Central memory CD8-positive, alpha-beta T cell (primary cell): Measurements from ENCODE around the gene SBSN.

Experiments used
- ATAC-seq: fragments of 150-1000 bp; cut with Tn5 transposase; replicated peaks from 2 replicates; pipeline ENCODE4 v1.10.0; 2022; ENCODE audit warnings: mild to moderate bottlenecking, moderate FRiP score, moderate number of reproducible peaks; ENCODE audit not compliant: poor library complexity, severe bottlenecking; ENCODE audit errors: extremely low read depth
- DNase-seq, 2 donors: peaks; one replicate each; pipeline ENCODE4 v3.0.0; 2021; ENCODE audit warnings: low spot score in 2 of 2
- H3K27ac Mint-ChIP-seq: one replicate; pipeline ENCODE4 v1.8.0; 2022; ENCODE audit warnings: low read depth, mild to moderate bottlenecking, moderate library complexity, mixed read lengths
- H3K27me3 Mint-ChIP-seq: one replicate; pipeline ENCODE4 v1.8.0; 2022; ENCODE audit warnings: mixed read lengths
- H3K36me3 Mint-ChIP-seq: one replicate; pipeline ENCODE4 v1.8.0; 2022; ENCODE audit warnings: mild to moderate bottlenecking, moderate library complexity, mixed read lengths; ENCODE audit not compliant: insufficient read depth
- H3K4me1 Mint-ChIP-seq: one replicate; pipeline ENCODE4 v1.8.0; 2022; ENCODE audit warnings: mixed read lengths
- H3K4me3 Mint-ChIP-seq: one replicate; pipeline ENCODE4 v1.8.0; 2022; ENCODE audit warnings: mild to moderate bottlenecking, moderate library complexity, mixed read lengths
- H3K9me3 Mint-ChIP-seq: one replicate; pipeline ENCODE4 v1.8.0; 2022; ENCODE audit warnings: mixed read lengths

Gene SBSN

DNA sequence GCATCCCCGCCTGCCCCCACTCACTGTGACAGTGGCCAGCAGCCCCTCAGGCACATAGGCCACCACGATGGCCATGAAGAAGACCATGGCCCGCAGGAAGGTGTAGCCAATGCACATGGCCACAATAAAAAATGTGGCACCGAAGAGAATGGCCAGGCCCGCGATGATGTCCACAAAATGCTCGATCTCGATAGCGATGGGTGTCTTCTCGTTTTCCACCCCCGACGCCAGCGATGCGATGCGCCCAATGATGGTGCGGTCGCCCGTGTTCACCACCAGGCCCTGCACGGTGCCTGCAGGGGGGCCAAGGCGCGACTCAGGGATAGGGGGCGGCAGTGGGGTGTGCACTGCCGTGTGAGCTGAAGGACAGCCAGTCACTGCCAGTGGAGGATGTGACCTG is 31.7 kb upstream of the SBSN start:
- ATAC-seq (no peak), DNase-seq (no peak)
- no peak overlapping the region for H3K4me3 Mint-ChIP-seq
- H3K27ac Mint-ChIP-seq, result no peak overlapping the region
- H3K9me3 Mint-ChIP-seq, result no peaks in the 10 kb centered on the region
- peaks cover 51% of the 10 kb centered on the region for H3K27me3 Mint-ChIP-seq
- no peaks in the 10 kb centered on the region for H3K36me3 Mint-ChIP-seq
- peaks cover 5% of the 10 kb centered on the region for H3K4me1 Mint-ChIP-seq

DNA sequence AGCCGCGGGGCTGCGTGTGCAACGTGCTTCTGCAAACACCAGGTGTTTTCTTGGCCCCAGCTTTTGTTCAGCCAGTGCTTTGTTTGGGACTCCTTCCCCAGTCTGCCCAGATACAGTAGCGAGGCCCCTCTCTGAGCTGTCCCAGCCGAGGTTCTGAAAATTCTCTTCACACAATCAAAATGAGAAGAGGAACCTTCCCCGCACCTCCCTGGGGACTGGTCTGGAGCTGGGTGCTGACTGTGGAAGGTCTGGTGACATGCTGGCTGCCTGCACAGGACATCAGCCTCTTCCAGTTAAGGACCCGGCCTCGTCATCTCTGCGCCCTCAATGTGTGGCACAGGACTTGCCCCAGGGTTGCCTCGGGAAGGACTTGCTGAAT is 31.2 kb upstream of the SBSN start:
- H3K27ac Mint-ChIP-seq, result no peak overlapping the region
- peaks cover 5% of the 10 kb centered on the region for H3K4me1 Mint-ChIP-seq
- DNase-seq, result no peak
- peaks cover 47% of the 10 kb centered on the region for H3K27me3 Mint-ChIP-seq
- ATAC-seq, result no peak
- no peaks in the 10 kb centered on the region for H3K36me3 Mint-ChIP-seq
- H3K4me3 Mint-ChIP-seq, result no peak overlapping the region
- H3K9me3 Mint-ChIP-seq, result no peaks in the 10 kb centered on the region

DNA sequence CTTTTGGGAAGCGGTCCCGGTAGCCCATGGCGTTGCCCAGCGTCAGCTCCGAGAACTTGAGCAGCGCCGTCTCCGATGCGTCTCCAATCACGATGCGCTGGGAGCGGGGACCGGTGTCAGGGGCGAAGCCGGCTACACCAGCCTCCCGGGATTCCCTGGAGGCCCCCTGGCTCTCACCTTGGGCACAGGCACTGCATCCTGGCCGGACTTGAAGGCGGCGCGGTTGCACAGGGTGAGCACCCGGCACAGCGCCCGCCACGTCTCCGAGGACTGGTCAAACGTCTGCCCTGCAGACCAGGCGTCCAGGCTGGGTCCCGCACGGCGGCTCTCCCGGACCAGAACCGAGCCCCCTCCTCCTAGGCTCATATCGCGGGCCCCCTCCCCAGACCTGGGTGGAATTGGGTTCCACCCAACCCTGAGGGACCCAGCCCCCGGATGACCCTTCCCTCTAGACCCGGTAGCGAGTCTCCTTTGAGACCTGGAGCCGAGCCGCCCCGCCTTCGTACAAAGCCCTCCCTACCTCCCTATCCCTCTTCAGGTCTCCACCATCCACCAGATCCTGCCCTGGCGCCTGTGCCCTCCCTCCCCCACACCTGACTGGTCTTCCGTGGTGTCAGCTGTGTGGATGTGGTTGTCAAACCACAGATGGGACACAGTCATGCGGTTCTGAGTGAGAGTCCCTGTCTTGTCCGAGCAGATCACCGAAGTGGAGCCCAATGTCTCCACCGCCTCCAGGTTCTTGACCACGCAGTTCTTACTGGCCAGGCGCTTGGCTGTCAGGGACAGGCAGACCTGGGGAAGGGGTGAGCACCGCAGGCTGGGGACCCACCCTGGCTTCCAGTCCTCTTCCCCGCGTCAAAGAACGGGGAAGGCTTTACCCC is 30.5 kb upstream of the SBSN start:
- Mint-ChIP-seq H3K36me3 (no peaks in the 10 kb centered on the region), H3K4me3 (no peak overlapping the region), H3K27me3 (peaks cover 47% of the 10 kb centered on the region)

DNA sequence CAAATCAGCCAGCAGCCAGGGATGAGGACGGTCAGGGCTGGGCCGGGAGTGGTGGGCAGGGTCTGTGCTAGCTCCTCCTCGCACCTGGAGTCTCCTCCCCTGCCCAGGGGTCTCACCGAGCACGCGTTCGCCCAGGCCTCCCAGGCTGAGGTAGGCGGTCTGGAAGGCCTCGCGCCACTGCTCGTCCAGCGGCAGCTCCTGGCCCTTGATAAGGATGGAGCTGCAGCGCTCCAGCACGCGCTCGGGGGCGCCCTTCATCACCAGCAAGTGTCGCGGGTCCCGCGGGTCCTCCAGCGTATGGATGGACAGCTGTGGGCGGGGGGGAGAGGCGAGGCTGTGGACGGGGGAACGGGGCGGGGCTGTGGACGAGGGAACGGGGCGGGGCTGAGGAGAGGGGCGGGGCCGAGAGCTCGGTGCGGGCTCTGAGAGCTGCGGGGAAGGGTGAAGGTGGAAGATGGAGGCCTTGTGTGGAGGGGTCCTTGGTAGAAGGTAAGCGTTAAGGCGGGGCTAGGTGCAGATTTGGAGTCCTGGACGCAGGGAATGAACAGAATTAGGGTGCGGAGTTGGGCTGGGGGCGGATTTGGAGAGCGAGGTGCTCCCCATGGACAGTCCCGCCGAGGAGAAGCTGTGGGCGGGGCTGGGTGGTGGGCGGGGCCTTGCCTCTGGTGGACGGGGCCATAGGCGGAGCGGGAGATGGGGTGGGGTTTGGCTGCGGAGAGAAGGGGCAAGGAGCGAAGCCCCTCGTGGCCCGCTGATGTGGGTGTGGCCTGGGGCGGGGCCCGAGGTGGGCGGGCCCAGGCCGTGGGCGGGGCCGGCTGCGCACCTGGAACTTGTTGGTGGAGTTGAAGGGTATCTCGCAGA is 29.7 kb upstream of the SBSN start:
- DNase-seq (no peak), ATAC-seq (no peak)
- Mint-ChIP-seq H3K36me3 (peaks cover 2% of the 10 kb centered on the region), H3K4me3 (peak overlapping the region; percentile 58), H3K27ac (no peak overlapping the region), H3K27me3 (peaks cover 38% of the 10 kb centered on the region), H3K9me3 (no peaks in the 10 kb centered on the region), H3K4me1 (peaks cover 5% of the 10 kb centered on the region)

More for the DNA sequence above, 30.5 kb upstream of the SBSN start:
- ATAC-seq (no peak), DNase-seq (no peak)
- H3K4me1 Mint-ChIP-seq, result peaks cover 5% of the 10 kb centered on the region
- H3K9me3 Mint-ChIP-seq, result no peaks in the 10 kb centered on the region
- no peak overlapping the region for H3K27ac Mint-ChIP-seq

DNA sequence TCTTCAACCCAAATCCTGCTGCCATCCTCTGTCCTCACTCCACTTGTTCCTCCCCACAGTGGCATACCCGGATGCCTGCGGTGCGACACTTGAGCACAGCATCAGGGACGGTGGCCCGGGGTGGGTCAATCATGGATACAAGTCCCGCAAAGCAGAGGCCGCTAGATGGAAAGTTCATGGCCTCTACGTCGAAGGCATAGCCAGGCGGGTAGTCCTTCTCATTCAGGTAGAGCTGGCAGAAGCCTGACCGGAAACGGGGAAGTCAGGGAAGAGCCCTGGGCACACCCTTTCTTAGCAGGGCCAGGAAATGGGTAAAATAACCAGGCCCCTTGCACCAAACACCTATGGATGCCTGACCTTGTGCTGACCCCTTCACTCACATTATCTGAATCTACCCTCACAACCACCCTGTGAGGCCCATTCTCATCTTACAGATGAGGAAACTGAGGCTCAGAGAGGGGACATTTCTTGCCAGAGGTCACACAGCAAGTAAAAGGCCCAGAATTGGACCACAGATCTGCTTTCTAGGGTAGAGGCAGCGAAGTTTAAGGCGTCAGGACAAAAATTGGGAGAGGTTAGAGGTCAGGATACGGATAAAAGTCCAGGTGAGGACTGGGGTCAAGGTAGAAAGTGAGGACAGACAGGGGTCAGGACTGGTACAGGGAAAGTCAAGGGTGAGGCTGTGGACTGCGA is 28.9 kb upstream of the SBSN start:
- Mint-ChIP-seq H3K4me1 (peaks cover 5% of the 10 kb centered on the region), H3K27me3 (peaks cover 30% of the 10 kb centered on the region), H3K36me3 (peaks cover 2% of the 10 kb centered on the region), H3K4me3 (peak overlapping the region; percentile 58), H3K27ac (no peak overlapping the region), H3K9me3 (no peaks in the 10 kb centered on the region)
- ATAC-seq, result no peak
- no peak for DNase-seq

DNA sequence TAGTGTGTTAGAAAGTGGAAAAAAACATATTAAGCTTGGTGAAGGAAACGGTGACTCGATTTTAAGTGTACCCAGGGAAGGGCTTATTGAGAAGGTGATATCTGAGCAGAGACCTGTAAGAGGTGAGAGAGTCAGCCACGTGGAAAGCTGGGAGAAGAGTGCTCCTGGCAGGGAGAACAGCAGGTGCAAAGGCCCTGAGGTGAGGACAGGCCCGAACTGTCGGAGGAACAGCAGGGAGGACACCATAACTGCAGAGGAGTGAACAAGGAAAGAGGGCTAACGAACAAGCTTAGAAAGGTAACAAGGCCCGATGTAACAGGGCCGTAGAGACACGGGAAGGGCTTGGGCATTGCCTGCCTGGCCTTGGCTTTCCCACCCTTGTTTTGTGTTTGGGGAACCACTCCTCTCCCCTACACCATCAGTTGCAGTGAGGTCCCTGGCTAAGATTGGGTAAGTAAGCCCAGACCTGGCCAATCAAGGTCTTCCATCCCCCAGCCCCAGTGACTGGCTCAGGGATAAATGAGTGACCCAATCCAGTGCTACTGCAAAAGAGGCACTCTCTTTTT is 28.0 kb upstream of the SBSN start:
- Mint-ChIP-seq H3K36me3 (peaks cover 2% of the 10 kb centered on the region), H3K27ac (no peak overlapping the region), H3K27me3 (peaks cover 21% of the 10 kb centered on the region), H3K9me3 (no peaks in the 10 kb centered on the region), H3K4me1 (peaks cover 5% of the 10 kb centered on the region), H3K4me3 (no peak overlapping the region)
- no peak for ATAC-seq
- DNase-seq, result no peak

DNA sequence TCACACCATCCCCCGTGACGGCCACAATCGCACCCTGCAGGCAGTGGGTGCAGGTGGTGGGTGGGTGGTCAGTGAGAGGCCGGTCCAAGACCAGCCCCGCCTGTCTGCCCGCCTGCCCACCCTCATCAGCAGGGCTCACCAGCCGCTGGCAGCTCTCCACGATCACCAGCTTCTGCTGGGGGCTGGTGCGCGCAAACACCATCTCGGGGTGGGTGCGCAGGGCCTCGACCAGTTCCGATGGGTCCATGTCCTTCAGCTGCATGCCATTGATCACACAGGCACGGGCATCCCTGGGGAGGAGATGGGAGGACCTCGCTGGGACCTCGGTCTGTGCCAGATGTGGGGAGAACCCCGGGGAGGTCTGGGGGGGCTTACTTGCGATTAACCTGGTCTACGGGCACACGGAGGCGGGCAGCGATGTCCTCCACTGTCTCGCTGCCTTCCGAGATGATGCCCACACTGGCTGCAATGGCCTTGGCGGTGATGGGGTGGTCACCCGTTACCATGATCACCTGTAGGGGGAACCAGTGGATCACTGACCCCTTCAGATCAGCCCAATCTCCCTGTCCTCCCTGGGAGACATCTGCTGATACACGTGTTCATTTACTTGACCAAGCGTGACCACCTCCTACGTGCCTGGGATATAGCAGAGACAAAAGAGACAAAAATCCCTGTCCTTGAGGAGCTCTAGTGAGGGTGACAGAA is 27.3 kb upstream of the SBSN start:
- peaks cover 2% of the 10 kb centered on the region for H3K36me3 Mint-ChIP-seq
- no peak overlapping the region for H3K4me3 Mint-ChIP-seq
- DNase-seq (no peak), ATAC-seq (no peak)
- no peaks in the 10 kb centered on the region for H3K9me3 Mint-ChIP-seq
- H3K4me1 Mint-ChIP-seq, result peaks cover 5% of the 10 kb centered on the region
- H3K27me3 Mint-ChIP-seq, result peaks cover 15% of the 10 kb centered on the region
- no peak overlapping the region for H3K27ac Mint-ChIP-seq

DNA sequence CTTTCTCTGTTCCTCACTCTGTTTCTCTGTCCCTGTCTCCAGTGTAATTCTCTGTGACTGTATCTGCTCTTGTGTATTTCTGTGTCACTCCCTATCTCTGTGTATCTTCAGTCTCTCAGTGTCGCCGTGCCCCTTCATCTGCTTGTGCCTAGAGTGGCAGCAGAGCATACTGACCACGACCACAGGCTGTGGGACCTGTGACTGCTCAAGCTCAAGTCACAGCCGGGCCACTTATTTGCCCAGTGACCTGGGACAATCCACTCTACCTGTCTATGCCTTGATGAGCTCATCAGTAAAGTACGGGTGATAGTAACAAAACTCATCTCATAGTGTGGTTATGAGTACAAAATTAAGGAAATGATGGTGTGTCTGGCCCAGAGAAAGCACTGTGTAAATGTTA is 26.0 kb upstream of the SBSN start:
- DNase-seq (no peak), ATAC-seq (no peak)
- Mint-ChIP-seq H3K27ac (no peak overlapping the region), H3K27me3 (peaks cover under 1% of the 10 kb centered on the region), H3K4me3 (no peak overlapping the region), H3K9me3 (no peaks in the 10 kb centered on the region), H3K36me3 (peaks cover 4% of the 10 kb centered on the region), H3K4me1 (peaks cover 10% of the 10 kb centered on the region)

DNA sequence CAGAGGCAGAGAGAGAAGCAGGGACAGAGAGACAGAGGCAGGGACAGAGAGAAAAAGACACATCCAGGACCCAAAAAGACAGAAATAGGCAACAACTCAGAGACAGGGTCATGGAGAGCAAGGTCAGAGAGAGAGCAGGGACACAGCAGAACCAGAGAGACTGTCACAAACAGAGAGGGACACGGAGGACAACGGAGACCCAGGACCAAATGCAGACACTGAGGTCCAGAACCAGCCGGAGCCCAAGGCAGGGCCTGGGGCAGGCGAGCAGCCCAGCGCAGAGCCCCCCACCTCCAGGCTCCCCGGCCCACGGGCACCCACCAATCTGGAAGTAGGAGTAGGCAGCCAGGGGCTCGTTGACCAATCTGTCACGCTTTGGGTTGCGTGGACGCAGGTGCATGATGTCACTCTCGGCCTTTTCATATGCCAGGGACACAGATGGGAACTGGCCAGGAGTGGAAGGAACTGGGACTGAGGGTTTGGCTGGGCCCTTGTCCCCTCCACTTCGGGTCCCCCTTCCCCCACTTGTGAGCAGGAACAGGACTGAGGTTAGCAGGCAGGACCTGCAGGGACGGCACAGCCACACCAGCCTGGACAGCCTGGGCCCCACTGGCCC is 25.4 kb upstream of the SBSN start:
- Mint-ChIP-seq H3K27me3 (no peaks in the 10 kb centered on the region), H3K4me3 (no peak overlapping the region), H3K9me3 (no peaks in the 10 kb centered on the region), H3K36me3 (peaks cover 4% of the 10 kb centered on the region), H3K4me1 (peaks cover 16% of the 10 kb centered on the region), H3K27ac (no peak overlapping the region)
- no peak for ATAC-seq
- DNase-seq, result no peak

DNA sequence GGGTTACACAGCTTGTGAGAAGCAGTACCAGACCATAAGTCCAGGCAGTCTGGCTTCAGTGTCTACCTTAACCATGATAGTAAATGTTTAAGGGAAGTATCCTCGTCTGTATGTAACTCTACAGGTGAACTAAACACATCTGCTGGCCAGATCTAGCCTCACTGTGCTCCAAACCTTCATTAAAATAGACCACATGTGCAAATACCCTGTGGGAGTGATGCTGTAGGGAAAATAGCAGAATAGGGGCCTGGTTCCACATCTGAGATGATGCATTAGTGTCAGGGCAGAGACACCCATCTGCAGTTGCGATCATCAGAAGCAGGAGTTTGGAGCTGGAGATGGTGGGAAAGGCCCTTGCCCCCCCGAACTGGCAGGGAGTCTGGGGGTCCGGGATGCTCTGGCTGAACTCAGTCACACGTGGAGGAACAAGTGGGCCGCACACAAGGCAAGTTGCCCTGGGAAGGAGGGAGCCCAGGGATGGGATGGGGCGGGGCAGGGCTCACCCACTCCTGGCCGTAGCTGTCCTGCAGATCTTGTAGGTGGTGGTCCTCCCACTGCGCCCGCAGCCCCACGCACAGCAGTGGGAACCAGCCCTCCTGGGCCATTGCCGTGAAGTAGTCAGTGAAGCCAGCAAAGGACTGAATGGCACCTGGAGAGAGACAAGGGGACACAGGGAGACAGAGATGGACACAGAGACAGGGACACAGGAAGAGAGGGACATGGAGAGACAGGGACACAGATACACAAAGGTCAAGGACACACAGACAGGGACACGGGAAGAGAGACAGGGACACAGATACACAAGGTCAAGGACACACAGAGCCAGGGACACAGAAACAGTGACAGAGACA is 24.6 kb upstream of the SBSN start:
- Mint-ChIP-seq H3K4me1 (peaks cover 18% of the 10 kb centered on the region), H3K27ac (no peak overlapping the region), H3K9me3 (no peaks in the 10 kb centered on the region), H3K4me3 (no peak overlapping the region), H3K27me3 (no peaks in the 10 kb centered on the region), H3K36me3 (peaks cover 4% of the 10 kb centered on the region)
- DNase-seq (no peak), ATAC-seq (no peak)
